HUDEP-2 (cell line): ENCODE measurements around the gene FAM53B.

Experiments
- DNase-seq, 76 experiments: peaks; one replicate each; lab custom pipeline; 2025; ENCODE audit not compliant: unreplicated experiment in 76 of 76; lab: John Stamatoyannopoulos, UW

The FAM53B gene

GRCh38 chr10:124652200-124652599, 92.0 kb downstream of the FAM53B start:
- DNase-seq, result no peak

- no peak for DNase-seq
These were observed 92.7 kb downstream of the FAM53B start for GRCh38 chr10:124651402-124651891.

DNA sequence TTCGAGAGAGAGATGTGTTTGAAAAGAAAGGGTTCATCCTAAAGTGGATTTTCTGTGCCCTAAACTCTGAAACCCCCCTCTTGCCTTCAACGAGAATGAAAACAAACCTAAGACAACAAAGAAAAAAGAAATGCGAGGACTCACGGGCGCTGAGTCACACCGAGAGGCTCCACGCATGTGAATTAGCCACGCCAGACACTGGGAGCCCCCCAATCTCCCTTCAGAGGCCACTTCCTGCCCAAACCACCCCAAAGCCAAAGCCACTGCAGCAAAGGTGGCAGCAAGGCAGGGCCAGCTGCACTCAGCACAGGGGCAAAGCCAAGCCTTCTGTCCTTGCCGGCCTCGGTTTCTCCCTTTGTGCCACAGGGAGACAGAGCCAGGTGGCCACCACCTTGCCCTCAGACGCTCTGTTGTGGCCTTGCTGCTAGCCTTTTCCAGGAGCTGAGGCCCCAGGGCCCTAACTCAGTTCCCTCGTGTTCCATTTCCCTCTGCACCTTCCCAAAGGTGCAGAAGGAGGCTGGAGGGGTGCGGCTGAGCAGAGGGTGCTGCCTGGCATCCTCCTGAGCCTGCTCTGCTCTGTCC, 93.3 kb downstream of the FAM53B start:
- no peak for DNase-seq

DNA sequence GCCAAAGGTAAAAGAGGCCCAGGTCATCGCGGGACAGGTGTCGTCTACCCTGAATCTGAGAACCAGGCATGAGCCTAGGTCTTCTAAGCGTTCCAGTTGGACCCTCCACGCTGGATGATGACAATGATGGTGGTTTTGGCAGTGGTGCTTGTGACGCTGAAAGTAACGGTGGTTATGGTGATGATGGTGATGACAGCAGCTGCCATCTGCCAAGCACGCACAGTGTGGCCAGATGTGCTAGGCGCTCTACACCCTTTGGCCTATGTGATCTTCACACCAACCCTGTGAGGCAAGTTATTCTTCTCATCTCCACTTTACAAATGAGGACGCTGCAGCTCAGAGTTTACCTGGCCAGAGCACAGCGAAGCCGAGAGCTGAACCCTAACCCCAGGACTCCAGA, 93.9 kb downstream of the FAM53B start:
- DNase-seq, result no peak

DNA sequence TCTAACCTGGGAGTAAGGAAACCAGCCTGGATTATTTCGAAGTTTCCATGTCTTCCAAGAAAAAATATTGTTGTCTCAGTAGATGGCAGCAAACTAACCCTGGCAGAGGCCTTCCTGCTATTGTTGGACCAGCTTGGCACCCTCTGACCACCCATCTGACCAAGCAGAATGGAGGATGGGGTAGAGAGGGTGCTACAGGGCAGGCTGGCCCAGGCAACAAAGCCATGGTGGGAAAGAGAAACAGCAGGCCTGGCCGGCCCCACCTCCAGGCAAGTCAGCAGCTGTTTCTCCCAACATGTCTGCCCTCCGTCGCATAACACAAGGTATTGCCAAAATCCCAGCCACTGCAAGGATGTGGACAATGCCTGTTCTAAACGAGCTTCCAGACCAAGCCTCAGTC, 95.0 kb downstream of the FAM53B start:
- no peak for DNase-seq

GRCh38 chr10:124648738-124649137, 95.4 kb downstream of the FAM53B start:
- peak in 56 of 76 experiments; percentile 4 to 79 (median 32) for DNase-seq

GRCh38 chr10:124648131-124648475, 96.1 kb downstream of the FAM53B start:
- no peak for DNase-seq

GRCh38 chr10:124647421-124648130, 96.6 kb downstream of the FAM53B start:
- DNase-seq, result peak in 69 of 76 experiments; percentile 5 to 81 (median 59)

DNA sequence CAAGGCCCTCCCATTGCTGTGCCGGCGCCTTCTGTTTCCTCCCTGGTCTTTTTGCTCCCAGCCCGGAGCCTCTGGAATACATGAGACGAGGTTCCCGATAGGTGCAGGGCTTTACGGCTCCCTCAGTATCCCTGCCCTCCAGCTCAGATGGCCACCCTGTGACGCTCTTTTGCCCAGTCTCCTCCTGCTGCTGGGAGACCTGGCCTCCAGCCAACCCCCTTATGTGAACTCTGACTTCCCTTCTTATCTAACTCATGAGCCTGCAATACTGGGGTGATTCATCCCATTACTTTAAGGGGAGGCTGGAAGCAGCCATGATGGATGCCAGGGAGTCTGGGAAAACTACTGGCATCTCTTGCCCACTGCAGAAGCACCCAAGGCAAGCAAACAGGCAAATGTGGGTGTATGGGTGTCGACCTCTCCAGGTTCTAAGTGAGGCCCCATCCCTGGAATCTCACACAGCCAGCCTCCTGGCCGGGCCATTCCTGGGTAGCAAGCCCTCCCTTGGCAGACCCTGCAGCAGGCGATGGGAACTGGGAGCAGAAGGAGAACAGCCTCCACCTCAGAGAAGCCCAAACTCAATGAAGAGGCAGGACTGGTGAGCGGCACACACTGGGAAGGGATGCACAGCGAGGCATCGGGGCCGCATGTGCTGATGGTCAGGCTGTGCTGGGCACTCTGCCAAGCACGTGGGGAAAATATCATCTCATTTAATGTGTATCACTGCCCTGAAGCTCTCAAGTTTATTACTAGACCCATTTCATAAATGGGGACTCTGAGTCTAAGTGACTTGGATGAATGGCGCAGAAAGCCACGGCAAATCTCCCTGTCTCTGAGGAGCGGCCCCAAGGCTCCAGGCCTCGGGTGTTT, 97.5 kb downstream of the FAM53B start:
- DNase-seq, result peak in 61 of 76 experiments; percentile 7 to 67 (median 41)

DNA sequence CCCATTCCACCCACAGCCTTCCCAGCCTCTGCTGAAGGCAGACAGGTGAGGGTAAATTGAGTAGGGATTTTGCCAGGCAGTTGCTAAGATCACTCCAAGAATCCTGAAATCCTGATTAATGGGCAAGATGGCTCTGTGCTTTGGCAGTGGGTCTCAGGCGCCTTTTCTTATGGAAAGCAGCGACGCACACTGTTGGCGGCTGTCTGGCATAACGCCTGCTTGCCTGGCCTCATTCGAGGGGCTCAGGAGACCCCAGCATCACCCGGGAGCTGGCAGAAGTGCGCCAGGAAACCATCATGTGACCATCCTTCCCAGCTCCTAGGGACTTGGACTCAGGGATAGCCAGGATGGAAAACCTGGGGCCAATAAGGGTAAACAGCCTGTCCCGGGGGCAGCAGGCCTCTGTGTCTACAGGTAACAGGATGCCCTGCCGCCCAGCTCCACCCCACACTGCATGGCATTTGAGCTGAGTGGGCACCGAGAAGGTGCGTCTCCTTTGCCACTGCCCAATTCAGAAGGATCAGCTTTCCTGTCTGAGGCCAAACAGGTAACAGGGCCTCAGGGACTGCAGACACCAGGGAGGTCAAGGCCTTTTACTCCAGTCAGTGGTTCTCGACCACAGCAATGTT, 98.6 kb downstream of the FAM53B start:
- DNase-seq, result no peak

GRCh38 chr10:124644771-124645415, 99.3 kb downstream of the FAM53B start:
- peak in 1 of 76 experiments; percentile 4 for DNase-seq

DNA sequence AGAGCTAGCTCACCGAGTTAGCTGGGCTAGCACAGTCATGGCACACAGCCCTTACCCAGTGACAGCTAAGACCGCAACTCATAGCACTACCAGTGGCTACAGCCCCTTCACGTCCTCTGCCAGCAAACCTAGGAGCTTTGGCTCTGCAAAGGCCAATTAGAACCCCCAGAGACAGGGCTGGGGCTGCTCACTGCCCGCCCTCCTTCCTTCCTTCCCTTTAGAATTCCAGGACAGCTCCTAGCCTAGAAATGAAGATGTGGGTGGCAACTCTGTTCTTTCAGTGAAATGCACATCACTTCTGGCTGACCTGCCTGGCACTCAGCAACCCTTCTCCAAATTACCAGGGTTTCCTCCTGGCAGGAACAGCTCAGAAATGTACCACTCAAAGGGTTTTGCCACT, 99.9 kb downstream of the FAM53B start:
- DNase-seq, result no peak

DNA sequence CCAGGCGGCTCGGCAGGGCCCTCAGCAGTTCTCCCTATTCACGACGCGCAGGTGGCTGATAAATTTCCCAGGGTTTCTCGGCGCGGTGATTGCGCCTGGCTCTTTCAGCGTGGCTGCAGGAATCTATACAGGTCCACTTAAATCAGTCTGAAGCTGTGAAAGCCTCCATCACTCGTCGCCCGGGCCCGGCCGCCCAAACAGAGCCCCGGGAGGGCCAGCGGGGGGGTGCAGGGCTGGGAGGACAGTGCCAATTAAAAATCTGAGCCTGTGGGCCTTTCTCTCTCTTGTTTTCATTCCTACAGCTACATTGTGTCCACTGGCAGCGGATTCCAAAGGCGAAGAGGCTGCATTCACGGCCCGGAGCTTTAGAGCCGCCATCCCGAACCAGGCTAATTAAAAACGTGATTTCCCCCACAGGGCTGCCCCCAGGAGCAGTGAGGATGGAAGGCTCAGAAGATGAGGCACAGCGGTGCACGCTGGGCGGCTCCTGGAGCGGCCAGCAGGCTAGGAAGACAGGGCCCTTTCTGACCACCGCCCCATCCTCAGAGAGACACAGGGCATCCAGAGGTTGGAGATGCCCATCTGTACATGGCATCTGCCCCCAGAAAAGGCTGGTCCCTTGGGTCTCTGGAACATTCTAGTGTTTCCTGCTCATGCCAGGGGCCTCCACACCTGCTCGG, 100.7 kb downstream of the FAM53B start:
- DNase-seq, result no peak

DNA sequence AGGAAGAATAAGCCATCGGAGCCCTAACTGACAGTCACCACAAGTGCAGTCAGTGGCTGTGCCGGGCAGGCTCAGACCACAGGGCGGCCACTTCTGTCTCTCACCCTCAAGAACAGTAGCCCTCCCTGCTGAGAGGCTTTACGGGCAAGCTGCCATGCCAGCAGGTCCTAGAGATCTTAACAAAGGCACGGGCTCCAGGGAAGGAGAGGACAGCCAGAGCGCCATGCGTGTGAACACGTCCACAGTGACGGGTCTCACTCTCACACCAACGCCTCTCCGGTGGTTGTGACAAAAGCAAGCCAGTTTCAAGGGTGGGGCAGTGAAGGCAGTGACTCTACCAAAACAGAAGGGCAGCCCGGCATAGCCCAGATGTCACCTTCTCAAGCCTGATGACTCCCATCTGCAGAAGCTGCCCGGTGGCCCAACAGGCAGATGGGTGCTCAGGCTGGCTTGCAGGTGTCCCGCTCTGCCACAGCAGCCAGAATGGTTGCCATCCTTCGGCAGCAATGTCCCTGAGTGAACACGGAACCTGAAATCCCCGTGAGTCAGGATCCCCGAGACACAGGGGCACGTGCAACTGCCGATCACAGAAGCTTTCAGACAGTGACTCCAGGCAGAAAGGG, 102.0 kb downstream of the FAM53B start:
- DNase-seq, result peak in 70 of 76 experiments; percentile 5 to 82 (median 58)

- peak in 75 of 76 experiments; percentile 62 to 96 (median 87) for DNase-seq
These were observed 102.7 kb downstream of the FAM53B start for GRCh38 chr10:124641282-124642087.

GRCh38 chr10:124640538-124641231, 103.5 kb downstream of the FAM53B start:
- DNase-seq, result peak in 65 of 76 experiments; percentile 25 to 81 (median 57)

DNA sequence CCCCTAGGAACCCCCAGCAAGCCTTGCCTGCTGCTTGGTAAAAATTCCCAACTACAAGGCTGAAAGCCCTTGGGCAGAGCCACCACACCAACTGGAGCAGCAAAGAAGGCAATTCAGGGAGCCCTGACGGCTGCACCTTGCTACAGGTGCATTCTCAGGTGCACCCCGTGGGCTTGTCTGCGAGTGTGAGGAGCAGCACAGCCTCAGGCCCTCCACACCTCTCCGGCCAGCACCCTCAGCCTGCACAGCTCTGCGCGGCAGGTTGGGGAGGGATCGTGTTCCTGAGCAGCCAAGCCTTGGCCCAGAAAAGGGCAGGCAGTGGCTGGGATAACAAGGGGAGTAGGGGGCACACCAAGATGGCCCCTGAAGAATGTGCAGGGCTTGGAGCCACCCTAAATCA, 104.1 kb downstream of the FAM53B start:
- DNase-seq, result no peak

DNA sequence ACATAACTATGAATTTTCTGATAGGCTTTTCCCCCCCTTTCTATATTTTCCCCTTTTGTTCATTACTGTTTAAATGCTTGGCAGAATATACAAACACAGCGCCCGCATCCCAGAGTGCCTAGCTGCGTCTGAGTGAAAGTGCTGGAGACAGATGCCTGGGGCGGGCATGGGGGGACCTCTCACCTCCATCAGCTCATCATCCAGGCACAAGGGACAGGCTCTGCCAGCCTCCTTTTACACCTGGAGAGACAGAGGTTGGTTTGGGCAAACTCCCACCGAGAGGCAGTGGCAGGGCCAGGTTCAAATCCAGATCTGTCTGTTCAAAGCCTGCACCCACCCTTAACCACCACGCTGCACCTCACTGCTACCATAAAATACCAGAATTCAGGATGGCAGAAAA, 104.5 kb downstream of the FAM53B start:
- no peak for DNase-seq
